GDM1 (cell line): ENCODE measurements around the gene GAB1.

Experiments used
- DNase-seq: peaks from one replicate; lab custom pipeline; 2025; lab: John Stamatoyannopoulos, UW

Gene GAB1

DNA sequence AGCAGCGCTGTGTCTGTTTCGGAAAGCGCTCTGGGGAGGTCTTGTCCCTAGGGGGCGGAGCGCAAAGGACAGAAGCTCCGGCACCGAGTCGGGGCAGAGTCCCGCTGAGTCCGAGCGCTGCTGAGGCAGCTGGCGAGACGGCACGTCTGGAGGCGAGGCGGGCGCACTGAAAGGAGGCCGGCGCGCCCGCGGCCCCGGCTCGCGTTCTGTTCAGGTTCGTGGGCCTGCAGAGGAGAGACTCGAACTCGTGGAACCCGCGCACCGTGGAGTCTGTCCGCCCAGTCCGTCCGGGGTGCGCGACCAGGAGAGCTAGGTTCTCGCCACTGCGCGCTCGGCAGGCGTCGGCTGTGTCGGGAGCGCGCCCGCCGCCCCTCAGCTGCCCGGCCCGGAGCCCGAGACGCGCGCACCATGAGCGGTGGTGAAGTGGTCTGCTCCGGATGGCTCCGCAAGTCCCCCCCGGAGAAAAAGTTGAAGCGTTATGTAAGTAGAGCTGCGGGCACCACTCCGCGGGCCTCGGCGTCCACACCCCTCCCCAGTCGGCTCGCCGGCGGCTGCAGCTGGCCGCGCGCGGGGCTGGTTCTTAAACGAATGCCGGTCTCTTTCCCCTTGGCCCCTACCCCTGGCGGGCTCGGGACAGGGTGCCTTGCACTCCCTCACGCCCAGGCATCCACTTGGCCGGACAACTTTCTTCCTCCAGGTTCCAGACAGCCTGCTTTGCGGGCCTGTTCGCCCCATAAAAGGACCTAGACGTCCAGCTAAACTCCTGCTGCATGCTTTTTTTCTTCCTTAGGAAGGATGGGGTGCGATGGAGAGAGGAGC, at the start of gene GAB1:
GAB1 (plus strand) TSS at position 96 of the 819 bp plus-strand sequence; CDS start at position 409, 313 bp downstream.
- DNase-seq = peak; percentile 75

DNA sequence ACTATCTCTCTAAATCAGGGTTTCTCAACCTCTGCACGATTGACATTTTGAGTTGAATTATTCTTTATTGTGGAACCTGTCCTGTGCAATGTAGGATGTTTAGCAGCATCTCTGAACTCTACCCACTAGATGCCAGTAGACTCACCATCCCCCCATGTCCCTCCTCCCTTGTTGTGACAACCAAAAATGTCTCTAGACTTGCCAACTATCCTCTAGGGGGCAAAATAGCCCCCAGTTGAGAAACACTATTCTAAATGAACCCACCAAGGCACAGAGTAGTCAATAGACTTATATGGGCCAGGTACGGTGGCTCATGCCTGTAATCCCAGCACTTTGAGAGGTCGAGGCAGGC, 49.1 kb upstream of the GAB1 start:
- DNase-seq = no peak

DNA sequence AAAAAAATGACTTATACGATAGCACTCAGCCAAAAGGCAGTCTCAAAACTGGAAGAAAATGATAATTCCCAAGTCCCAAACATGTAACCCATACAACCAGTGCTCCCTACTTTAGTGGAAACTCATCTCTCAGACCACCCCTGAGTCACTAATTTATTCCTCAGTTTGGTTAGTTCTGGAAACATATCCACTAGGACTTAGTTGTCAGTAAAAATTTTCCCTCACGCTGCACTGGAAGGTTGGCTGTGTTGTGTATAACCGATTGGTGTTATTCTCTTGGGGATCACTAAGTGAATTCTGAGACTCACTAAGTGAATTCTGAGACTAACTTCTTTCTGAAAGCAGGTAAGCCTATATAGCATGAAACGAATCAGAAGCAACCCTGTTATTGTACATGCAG, 48.5 kb upstream of the GAB1 start:
- no peak for DNase-seq

DNA sequence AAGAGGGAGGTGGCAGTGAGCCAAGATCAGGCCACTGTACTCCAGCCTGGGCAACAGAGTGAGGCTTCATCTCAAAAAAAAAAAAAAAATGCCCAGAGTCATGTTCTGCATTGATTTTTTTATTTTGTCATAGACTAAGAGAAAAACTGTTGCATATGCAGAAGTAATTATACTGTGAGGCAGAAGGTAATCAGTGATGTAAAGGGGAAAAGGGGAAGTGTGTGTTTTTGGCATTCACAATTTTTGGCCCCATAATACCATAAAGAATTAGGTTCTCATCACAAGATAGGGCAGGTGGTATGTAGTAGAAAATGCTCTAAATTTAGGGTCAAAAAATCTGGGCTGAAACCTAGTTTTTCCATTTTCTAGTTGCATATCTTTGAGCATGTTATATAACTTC, 47.3 kb upstream of the GAB1 start:
- no peak for DNase-seq

DNA sequence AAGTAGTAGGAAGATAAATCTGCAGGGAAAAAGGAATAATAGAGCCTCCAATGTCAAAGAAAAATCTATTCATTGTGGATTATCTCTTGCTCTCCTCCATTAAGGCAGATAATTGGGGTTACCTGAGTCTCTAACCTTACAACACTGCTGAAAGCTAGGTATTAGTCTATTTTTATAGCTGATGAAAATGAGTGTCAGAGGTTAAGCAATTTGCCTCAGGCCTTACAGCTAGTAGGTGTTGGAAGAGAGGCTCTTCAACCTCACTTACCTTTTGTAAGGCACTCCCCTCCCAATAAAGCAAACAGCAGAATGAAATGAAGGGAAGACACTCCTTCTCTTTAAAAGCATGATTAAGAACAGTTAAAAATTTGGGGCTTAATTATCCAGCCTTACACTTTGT, 45.4 kb upstream of the GAB1 start:
- DNase-seq = no peak

DNA sequence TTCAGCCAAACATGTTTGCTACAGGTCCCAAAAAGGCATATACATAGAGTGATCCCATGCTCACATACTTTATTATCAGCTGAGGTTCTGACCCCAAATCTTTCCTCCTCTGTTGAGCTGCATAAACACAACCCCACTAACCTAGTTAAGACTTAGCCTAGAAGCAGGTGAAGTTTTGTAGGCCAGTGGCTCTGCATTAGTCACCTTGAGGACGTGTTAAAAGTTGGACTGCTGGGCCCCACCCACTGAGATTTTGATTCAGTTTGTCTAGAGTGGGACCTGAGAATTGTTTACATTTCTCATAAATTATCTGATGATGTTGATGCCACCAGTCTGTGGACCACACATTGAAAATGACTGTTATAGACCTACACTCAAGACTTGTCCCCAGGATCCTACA, 43.8 kb upstream of the GAB1 start:
- no peak for DNase-seq

DNA sequence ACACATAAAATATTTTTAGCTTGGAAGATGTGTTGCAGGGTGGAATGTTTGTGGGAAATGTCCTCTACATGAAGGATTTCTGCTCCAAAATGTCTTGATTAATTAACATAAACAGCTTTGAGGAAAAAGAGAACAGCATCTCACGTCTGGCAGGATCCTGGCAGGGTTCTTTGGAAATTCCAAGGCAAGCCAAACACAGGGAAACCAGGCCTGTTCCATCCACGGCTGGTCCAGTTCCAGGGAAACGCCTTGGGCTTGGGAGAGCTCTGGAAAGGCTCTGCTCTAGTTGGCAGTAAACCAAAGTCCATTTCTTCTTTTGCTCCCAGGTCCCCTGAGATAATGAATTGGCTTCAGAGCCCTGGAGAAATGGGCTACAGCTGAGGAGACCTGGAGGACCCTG, 42.4 kb upstream of the GAB1 start:
- DNase-seq = no peak

DNA sequence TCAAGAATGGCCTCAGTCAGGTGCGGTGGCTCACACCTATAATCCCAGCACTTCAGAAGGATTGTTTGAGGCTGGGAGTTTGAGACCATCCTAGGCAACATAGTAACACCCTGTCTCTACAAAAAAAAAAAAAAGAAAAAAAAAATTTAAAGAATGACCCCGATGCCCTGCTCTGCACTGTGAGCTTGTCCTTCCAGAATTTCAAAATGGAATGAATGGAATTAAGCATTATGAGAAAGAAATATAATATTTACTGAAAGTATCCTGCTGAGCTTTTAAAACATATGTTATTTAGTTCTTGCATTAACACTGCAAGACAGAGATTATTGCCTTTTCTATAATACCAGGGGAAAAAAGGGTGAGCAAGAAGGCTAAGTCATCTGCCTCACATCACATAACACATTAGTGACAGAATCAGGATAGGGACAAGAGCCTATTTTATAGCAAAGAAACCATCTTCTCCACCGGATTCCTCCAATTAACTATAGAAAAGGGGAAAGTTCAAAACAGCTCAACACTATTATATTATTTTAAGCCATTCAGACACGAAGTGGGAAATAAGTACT, 41.9 kb upstream of the GAB1 start:
- no peak for DNase-seq

DNA sequence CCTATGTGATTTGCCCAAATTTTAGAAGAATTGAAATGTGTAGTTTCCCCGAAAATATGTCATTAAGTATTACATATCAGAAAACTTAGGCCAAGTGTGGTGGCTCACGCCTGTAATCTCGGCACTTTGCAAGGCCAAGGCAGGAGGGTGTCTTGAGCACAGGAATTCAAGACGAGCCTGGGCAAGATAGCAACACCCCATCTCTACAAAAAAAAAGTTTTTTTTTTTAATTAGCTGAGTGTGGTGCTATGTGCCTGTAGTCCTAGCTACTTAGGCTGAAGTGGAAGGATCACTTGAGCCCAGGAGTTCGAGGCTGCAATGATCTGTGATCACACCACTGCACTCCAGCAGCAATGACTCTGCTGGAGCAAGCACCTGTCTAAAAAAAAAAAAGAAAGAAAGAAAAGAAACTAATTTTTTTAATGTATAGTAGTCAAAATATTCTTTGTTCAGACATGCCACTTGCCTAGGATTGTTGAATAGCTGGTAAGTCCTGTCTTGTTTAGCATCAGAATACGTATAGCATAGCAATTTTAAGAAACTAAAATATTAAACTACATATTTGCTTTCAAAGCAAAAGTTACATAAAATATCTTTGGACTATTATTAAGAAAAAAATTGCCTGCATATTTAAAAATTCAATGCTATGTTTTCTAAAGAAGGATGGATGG, 40.1 kb upstream of the GAB1 start:
- no peak for DNase-seq

DNA sequence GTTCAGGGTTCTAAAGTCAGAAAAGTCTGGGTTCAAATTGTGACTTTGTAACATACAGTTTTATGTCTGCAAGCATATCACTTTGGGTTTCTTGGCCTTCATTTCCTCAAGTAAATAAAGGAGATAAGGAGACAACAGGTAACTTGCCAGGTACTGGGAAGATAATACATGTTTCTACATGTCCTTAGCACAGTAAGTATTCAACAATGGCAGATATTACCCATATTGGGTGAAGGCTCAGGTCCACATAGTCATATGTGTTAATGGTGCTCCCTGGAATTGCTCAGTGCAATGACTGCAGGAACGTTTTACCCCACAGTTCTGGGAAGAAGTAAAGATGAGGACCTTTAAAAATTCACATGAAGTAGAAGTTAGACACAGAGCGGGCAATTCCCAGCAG, 35.8 kb upstream of the GAB1 start:
- DNase-seq = no peak

DNA sequence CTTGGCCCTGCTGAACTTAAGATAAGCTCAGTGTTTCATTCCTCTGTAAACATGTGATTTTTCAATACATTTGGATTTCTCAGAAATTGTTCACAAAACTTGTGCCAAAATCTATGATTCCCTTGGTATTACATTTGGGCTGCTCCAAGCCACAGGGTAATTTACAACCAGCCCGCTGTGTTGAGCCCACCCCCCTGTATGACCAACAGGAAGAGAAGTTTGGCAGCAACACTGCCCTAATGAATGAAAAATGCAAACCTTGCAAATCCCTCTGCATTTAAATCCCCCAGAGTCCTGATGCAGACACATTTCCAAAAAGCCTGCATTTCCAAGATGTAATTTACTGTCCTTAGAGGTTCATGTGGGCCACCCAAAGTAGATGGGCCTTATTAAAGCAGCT, 34.1 kb upstream of the GAB1 start:
- no peak for DNase-seq

DNA sequence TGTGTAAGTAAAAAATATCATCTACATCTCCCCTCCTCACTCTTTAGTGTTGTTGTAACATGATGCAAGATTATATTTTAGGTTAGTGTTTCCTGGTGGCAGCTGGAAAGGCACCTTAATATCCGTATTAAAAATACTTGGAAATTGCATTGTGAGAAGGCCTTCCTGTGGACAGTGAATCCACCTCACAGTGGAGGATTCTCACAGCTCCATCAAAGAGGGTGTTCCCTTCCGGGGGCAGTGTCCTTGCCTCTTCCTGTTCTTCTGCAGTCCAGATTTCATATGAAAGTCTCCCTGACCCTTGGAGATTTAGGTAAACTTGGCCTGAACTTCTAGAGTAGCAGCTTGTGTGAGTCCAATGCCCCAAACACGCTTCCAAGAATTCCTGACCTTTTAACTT, 29.9 kb upstream of the GAB1 start:
- no peak for DNase-seq

DNA sequence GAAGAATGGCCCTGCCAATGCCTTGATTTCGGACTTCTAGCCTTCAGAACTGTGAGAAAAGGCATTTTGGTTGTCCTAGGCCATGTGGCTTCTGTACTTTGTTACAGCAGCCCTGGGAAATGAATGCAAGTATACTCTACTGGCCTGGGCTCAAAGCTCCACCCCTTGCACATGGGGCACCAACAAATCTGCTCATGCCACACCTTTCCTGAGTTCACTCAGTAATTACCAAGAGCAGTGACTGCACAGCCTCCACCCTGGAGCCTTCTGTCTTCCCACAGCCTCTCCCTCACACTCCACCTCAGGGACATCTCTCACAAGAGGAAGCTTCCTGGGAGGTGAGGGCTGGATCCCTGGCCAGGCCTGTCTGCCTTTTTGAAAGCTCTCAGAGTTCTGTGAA, 29.1 kb upstream of the GAB1 start:
- no peak for DNase-seq

DNA sequence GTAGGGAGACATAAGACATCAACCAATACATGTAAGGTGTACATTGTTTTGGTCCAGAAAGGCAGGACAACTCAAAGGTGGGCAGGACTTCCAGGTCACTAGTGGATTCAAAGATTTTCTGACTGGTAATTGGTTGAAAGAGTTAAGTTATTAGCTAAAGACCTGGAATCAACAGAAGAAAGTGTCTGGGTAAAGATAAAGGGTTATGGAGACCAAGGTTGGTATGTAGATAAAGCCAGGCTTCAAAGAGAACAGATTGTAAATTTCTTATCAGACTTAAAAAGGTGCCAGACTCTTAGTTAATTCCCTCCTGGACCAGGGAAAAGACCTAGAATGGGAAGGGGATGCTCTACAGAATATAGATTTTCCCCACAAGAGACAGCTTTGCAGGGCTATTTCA, 28.3 kb upstream of the GAB1 start:
- no peak for DNase-seq

DNA sequence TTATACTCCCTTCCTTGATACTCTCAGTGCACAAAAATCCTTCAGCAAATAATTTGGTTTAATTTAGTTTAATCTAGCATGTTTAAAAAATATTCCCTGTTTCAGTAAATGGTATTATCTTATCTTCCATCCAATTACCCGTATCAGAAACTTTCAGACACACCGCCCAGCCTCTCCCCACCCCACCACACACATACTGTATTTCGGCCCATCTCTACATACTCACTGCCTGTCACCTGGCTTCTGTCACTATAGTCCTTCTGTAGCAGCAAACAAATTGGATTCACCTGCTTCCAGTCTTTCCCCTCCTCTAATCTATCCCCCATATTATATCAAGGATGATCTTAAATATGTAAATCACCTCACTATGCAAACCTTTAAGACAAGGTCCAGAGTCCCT, 24.8 kb upstream of the GAB1 start:
- no peak for DNase-seq

DNA sequence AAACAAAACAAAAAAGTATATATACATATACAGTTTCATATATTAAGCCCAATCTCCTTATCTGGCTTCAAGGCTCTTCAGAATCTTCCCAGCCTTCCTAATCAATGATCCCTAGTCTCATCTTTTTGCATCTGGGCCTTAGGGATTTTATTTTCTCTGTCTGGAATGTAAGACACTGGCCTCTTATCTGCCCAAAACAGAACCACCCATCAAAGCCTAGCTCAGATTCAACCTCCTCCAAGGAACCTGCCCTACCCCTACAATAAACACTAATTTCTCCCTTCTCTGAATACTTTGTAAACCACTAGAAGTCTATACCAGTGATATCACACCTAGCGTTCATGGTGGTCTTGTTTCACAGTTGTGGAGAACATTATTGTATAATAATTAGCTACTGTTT, 23.2 kb upstream of the GAB1 start:
- DNase-seq = no peak

DNA sequence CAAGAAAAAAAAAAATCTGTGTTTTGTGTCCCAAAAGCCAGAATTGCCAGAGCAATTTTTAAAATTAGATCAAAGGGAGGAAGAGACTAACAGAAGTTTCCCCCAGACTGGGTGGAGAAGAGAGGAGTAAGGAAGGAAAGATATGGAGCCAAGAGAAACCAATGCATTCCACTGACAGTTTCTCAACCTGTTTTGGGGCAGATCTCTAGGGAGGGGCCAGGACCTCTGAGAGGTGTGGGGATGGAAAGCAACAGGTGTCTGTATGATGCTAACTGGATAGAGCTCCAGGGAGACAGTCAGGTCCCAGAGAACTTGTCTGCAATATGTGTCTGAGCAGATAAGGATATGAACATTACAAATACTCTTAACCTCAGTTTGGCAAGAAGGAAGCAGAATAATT, 22.7 kb upstream of the GAB1 start:
- DNase-seq = no peak

DNA sequence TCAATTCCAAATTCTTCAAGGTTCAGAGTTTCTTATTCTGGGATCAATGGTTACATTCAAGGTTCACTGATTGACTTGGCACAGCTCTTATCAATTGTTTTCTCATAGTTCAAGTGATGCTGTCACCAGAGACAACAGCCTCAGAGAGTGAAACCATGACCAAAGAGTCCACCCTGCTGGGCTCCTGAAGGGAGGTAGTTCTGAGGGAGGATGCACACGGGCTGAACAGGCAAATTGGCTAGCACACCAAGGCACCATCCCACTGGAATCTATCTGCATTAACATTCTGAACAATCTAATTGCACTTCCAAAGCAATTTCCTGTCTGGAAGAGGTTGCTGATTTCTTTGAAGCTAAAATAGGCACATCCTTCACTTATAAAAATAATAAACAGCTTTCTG, 16.6 kb upstream of the GAB1 start:
- no peak for DNase-seq

DNA sequence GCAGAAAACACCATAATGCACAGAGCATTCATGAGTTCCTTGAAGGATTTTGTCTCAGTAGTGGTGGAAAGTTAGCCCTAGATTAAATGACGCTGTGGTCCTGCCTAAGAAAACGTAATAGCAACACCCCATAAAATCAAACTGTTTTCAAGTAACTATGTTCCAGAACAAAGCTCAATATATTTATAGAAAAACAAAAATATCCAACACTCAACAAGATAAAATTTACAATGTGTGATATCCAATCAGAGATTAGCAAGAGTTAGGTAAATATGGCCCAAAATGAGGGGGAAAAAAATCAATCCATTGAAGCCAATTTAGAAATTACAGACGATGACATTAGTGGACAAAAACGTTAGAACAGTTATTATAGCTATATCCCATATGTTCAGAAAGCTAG, 9.9 kb upstream of the GAB1 start:
- DNase-seq = no peak

DNA sequence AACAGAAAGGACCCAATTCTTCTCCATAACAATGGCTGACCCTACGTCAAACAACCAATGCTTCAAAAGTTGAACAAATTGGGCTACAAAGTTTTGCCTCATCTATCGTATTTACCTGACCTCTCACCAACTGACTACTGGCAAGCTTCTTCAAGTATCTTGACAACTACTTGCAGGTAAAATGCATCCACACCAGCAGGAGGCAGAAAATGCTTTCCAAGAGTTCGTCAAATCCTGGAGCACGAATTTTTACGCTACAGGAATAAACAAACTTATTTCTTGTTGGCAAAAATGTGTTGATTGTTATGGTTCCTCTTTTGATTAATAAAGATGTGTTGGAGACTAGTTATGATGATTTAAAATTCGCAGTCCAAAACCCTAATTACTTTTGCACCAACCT, 6.7 kb upstream of the GAB1 start:
- DNase-seq = no peak

DNA sequence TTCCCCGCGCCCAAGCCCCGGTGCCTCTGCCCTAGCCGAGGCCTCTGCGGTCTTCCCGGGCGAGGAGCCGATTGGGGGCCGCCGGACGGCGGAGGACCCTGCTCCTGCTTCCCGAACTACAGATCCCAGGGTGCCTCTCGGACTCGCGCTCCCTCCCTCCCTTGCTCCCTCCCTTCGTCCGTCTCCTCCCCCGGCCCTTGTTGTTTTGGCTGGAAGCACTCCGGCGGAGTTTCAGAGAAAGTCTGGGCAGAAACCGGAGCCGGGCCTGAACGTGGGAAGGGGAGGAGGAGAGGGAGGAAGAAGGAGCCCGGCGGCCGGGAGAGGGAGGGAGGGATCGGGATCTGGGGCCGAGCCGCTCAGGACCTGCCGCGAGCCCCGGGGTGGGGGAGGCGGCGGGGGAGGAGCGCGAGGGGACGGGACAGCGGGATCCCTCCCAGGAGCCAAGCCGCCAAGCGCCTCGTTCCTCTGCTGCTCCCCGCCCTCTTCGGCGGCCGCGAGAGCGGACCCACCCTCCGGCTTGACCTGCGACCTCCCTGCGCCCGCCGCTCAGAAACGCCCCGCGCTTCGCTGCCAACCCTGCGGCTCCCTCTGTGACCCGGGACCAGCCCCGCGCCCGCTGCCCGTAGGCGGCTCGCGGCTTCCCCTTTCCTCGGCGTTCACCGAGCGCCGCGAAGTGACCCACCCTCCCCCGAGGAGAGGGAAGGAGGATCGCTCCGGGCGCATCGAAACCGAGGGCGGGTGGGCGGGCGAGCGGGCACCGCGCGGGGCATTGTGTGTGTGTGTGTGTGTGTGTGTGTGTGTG, 496 bp upstream of the GAB1 start:
- DNase-seq = peak; percentile 84

DNA sequence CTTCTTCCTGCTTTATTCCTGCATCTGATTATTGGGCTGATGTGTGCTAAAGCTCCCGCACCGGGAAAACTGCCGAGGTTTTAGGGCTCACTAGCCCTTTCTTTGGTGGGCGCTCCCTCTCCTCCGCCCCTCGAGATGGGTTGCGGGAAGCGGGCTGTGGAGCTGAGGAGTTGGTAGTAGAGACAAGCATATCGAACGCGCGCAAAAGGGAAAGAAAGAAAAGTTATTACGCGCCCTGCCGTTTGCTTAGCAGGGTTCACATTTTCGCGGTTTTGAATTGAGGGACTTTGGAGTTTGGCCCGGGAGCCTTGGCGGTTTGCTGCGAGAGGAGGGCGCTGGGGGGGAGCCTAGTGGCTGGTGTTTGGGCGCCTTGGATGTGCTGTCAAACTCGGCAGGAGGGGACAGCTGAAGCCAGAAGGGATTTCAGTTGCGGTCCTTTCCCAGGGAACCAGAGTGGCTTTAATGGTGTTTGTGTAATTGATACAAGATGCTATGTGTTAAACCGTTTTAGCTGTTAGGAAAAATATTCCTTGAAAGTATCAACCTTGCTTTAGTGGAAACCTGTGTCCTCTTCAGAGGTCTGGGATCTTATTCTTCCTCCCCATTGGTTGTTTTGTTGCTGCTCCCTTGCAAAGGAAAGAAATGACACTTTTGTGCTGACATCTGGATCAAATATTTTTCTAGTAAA, 1.1 kb downstream of the GAB1 start:
- DNase-seq = peak; percentile 30
